NT2/D1 (cell line): ENCODE results near the gene FARSA.

ENCODE experiments used
- SUZ12 ChIP-seq: IDR thresholded peaks from 2 replicates; pipeline ENCODE4 v1.6.1; 2011; ENCODE audit not compliant: insufficient read length, insufficient read depth; ENCODE audit errors: extremely low read depth
- YY1 ChIP-seq: IDR thresholded peaks from 2 replicates; pipeline ENCODE4 v1.6.1; 2011; ENCODE audit not compliant: insufficient read length, insufficient read depth
- ZNF274 ChIP-seq: IDR thresholded peaks from 2 replicates; pipeline ENCODE4 v1.6.1; 2011; ENCODE audit warnings: mild to moderate bottlenecking, low read depth, low read length

DNA sequence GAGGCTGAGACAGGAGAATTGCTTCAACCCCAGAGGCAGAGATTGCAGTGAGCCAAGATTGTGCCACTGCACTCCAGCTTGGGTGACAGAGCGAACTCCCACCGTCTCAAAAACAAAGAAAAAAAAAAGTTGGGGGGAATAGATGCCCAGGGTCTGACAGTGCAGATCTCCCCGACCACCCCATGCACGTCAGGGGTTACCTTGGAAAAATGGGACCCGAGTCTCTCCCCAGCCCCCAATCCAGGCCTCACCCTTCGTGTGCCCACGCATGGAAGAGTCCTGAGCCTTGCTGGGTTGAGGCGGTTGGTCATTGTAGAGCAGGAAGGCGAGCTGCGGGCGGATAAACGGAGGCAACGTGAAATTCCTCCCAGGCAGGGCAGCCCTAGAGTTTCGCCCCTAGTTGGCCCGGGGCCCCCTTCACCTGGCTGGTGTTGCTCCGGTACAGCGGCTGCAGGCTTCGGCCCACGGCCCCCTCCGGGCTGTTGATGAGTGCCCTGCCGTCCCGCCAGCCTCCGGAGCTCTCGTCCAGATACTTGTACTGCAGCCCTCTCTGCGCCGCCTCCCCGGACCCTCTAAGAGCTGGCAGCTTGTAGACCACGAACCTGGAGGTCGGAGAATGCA lies 52.9 kb downstream of the FARSA start:
- TF ChIP-seq ZNF274 (no peak), SUZ12 (no peak), YY1 (no peak)
